HFFc6 (cell line): Measurements from ENCODE around the gene TENM3. TPM values are rescaled to one million over a fixed set of nuclear protein-coding genes. Genes with fewer than 3 reads are reported as not detected.

ENCODE experiments used
- DNase-seq: peaks from one replicate; pipeline ENCODE4 v3.0.0-alpha.2; 2018
- H3K27ac Mint-ChIP-seq: 2 replicates; pipeline ENCODE4 v1.8.0; 2020; ENCODE audit warnings: mild to moderate bottlenecking, mixed read lengths
- H3K27me3 Mint-ChIP-seq: 2 replicates; pipeline ENCODE4 v1.8.0; 2021; ENCODE audit warnings: mild to moderate bottlenecking, moderate library complexity, mixed read lengths; ENCODE audit not compliant: insufficient read depth
- H3K36me3 Mint-ChIP-seq: 2 replicates; pipeline ENCODE4 v1.8.0; 2021; ENCODE audit warnings: low read depth, mixed read lengths
- H3K4me1 Mint-ChIP-seq: 2 replicates; pipeline ENCODE4 v1.8.0; 2020; ENCODE audit warnings: low read depth, mixed read lengths
- H3K4me3 Mint-ChIP-seq: 2 replicates; pipeline ENCODE4 v1.8.0; 2020; ENCODE audit warnings: mild to moderate bottlenecking, moderate library complexity, mixed read lengths
- H3K9me3 Mint-ChIP-seq: 2 replicates; pipeline ENCODE4 v1.8.0; 2020; ENCODE audit warnings: mild to moderate bottlenecking, mixed read lengths
- total RNA-seq, 6 experiments: library from RNA; stranded (reverse); fragmentation: NEBNext Ultra II Directional; extraction: Animal tissue kit (Norgen Biotek cat#: 25700); gene quantifications; 2 replicates in 1 of 6; 3 replicates in 5 of 6; pipeline ENCODE4 v1.2.3, GENCODE V29; 2021
- TF ChIP-seq, protein P1 (sequence below): fragments of 200-600 bp; sonication (generic); IDR thresholded peaks from 2 replicates; pipeline ENCODE4 v1.5.0; 2021; ENCODE audit warnings: antibody characterized with exemption, mild to moderate bottlenecking

Gene TENM3
- total RNA-seq, 6 experiments from 2014 or later: 31.1 to 52.1 (median 42.0) TPM

DNA sequence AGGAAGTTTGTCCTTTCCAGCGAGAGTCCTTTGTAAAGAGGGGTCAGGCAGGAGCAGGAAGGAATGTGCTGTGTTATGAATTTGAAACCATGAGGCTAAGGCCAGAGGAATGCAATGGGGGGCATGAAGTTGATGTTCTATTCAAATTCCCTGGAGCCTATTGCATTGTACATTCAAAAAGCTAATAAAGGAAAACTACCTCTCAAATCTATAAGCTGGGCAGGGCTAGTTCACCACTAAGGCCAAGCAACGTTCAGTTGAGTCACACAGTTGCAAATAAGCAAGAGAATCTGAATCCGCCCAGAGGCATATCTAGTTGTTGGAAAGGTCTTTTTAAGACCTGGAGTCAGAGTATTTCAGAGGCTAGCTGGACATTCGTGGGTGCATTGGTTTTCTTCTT lies 525.6 kb downstream of the TENM3 start:
- H3K27me3 Mint-ChIP-seq: no peaks in the 10 kb centered on the region; the same call in 1 of the 2 replicates
- TF ChIP-seq, protein P1, sequence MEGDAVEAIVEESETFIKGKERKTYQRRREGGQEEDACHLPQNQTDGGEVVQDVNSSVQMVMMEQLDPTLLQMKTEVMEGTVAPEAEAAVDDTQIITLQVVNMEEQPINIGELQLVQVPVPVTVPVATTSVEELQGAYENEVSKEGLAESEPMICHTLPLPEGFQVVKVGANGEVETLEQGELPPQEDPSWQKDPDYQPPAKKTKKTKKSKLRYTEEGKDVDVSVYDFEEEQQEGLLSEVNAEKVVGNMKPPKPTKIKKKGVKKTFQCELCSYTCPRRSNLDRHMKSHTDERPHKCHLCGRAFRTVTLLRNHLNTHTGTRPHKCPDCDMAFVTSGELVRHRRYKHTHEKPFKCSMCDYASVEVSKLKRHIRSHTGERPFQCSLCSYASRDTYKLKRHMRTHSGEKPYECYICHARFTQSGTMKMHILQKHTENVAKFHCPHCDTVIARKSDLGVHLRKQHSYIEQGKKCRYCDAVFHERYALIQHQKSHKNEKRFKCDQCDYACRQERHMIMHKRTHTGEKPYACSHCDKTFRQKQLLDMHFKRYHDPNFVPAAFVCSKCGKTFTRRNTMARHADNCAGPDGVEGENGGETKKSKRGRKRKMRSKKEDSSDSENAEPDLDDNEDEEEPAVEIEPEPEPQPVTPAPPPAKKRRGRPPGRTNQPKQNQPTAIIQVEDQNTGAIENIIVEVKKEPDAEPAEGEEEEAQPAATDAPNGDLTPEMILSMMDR: no peak
- H3K4me1 Mint-ChIP-seq: peaks cover 19% of the 10 kb centered on the region
- no peak overlapping the region for H3K27ac Mint-ChIP-seq
- H3K9me3 Mint-ChIP-seq: no peaks in the 10 kb centered on the region
- H3K4me3 Mint-ChIP-seq: no peak overlapping the region
- H3K36me3 Mint-ChIP-seq: peaks cover 10% of the 10 kb centered on the region
- peak; percentile 27 for DNase-seq

DNA sequence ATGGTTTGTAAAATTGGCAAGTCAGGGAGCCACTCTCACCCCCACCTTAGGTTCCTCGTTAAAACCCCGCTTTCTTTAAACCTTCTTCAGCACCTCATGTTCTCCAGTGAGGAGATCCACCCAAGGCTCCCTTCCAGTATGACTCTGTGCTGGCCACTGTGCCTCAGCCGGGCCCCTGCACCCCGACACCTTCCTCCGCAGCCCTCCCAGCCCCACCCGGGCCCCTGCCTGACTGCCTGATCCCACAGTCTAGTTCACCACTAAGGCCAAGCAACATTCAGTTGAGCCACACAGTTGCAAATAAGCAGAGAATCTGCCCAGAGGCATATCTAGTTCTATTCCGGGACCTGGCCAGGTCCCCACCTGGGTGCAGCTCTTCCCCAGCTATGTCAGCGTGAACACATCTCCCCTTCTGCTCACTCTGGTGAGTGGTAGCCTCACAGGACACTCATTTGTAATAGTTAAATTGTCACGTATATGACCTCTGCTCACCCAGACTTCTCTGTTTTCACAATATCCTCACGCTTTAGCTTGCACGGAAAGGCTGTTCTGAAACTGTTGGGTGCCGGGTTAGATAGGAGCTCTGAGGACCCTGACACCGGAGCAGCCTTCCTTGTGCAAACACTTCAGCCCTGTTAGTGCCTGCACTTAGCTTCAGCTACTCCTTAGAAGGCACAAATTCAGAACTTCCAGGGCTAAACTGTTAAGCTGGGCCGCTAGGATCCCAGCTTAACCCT lies 527.2 kb downstream of the TENM3 start:
- TF ChIP-seq, protein P1: no peak
- Mint-ChIP-seq H3K4me3 (no peak overlapping the region), H3K9me3 (no peaks in the 10 kb centered on the region), H3K27me3 (no peaks in the 10 kb centered on the region; the same call in 1 of the 2 replicates), H3K36me3 (peaks cover 22% of the 10 kb centered on the region), H3K27ac (no peak overlapping the region), H3K4me1 (peaks cover 10% of the 10 kb centered on the region)
- DNase-seq: no peak

- no peak overlapping the region for H3K4me3 Mint-ChIP-seq
- no peak overlapping the region for H3K27ac Mint-ChIP-seq
- H3K4me1 Mint-ChIP-seq: peaks cover 10% of the 10 kb centered on the region
- DNase-seq: no peak
- H3K27me3 Mint-ChIP-seq: no peaks in the 10 kb centered on the region; the same call in 1 of the 2 replicates
- peaks cover 22% of the 10 kb centered on the region for H3K36me3 Mint-ChIP-seq
- TF ChIP-seq, protein P1: no peak
- no peaks in the 10 kb centered on the region for H3K9me3 Mint-ChIP-seq
Observed at GRCh38 chr4:182770996-182771514, 527.9 kb downstream of the TENM3 start.

- H3K27me3 Mint-ChIP-seq: no peaks in the 10 kb centered on the region
- peaks cover 7% of the 10 kb centered on the region for H3K4me1 Mint-ChIP-seq
- peaks cover 17% of the 10 kb centered on the region for H3K36me3 Mint-ChIP-seq
- H3K27ac Mint-ChIP-seq: no peak overlapping the region
- 0 out of 2 replicates have a peak, but pooled peaks cover 4% of the 10 kb centered on the region for H3K9me3 Mint-ChIP-seq
- no peak for DNase-seq
- no peak overlapping the region for H3K4me3 Mint-ChIP-seq
- TF ChIP-seq, protein P1: no peak
Observed at GRCh38 chr4:182775075-182775474, 531.9 kb downstream of the TENM3 start.

DNA sequence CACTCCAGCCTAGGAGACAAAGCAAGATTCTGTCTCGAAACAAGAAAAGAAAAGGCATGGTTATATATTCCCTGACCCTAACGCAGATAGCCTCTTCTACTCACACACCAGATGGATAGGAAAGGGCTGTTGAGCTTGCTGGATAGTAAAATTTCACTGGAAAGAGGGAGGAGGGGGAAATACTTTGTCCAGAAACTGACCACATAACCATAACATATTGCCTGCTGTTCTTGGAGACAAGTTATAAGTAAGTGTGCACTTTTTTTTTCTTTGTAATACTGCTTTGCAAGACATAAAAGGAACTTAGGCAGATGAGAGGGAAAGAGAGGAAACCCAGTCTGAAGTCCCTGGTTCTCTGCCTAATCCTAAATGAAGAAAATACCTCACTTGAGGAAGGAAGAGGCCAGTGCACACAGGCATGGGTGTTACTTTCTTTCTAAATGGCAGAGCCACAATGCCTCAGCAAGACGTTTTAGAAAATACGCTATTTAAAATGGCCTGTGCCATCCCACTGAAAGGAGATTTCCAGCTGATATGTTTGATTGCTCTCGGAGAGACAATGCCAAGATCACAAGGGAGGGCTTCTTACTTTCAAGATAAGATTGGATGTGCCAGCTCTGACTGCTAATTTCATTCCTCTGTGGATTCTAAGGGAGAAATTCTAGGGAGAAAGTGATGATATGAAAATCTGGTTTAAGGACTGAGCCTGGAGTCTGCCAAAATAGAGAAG lies 533.3 kb downstream of the TENM3 start:
- no peaks in the 10 kb centered on the region for H3K27me3 Mint-ChIP-seq
- H3K36me3 Mint-ChIP-seq: peaks cover 17% of the 10 kb centered on the region
- peaks cover 7% of the 10 kb centered on the region for H3K4me1 Mint-ChIP-seq
- 0 out of 2 replicates have a peak, but pooled peaks cover 4% of the 10 kb centered on the region for H3K9me3 Mint-ChIP-seq
- DNase-seq: no peak
- TF ChIP-seq, protein P1: no peak
- no peak overlapping the region for H3K4me3 Mint-ChIP-seq
- H3K27ac Mint-ChIP-seq: no peak overlapping the region
